GM19099 (cell line): Measurements from ENCODE around the gene IYD.

Source experiments
- POLR2A ChIP-seq: IDR thresholded peaks from 3 replicates; pipeline ENCODE4 v1.6.1; 2011; ENCODE audit warnings: low read depth; ENCODE audit not compliant: insufficient read length; ENCODE audit errors: extremely low read depth

IYD gene

DNA sequence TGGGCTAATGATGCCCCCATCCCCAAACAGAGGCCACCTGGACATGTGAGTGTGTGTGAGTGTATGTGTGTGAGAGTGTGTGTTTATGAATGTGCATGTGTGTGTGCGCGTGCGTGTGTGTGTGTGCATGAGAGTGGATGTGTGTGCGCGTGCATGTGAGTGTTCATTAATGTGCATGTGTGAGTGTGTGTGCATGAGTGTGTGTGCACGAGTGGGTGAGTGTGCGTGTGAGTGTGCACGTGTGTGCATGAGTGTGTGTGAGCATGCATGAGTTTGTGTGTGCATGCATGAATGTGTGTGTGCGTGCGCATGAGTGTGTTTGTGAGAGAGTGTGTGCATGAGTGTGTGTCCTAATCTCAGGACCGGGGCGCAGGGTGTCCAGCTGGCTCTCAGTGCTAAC is 1.3 kb downstream of the IYD start:
- no peak for TF ChIP-seq POLR2A

DNA sequence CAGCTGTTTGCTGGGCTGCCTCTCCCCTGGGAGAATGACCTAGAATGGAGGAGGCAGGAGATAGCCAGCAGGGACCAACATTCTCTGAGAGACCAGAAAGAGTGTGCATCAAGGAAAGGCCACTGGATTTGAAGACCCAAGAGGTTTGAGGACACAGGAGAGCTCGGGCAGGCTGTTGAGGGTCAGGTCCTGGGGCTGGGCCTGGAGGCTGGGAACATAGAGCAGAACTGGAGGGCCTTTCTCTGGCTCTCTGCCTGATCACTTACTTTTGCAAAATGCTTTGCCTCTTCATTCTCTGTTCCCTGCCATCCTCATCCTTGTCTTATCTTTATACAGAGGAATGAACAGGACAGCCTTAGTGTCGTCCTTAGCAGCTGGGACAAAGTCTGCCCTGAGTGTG is 2.5 kb downstream of the IYD start:
- TF ChIP-seq POLR2A = no peak

DNA sequence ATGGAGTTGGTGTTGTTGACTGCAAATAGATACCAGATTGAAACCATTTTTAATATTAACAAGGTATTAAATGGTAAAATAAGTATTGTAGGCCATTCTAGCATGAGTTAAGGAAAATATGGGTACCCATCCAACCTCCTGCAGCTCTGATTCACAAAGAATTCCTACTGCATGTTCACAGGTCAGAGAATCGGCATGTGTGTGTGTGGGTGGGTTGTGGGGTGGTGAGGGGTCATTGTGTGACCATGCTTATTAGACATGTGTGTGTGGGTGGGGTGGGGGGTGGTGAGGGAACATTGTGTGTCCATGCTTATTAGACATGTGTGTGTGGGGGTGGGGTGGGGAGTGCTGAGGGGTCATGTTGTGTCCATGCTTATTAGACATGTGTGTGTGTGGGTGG is 3.2 kb downstream of the IYD start:
- TF ChIP-seq POLR2A = no peak

DNA sequence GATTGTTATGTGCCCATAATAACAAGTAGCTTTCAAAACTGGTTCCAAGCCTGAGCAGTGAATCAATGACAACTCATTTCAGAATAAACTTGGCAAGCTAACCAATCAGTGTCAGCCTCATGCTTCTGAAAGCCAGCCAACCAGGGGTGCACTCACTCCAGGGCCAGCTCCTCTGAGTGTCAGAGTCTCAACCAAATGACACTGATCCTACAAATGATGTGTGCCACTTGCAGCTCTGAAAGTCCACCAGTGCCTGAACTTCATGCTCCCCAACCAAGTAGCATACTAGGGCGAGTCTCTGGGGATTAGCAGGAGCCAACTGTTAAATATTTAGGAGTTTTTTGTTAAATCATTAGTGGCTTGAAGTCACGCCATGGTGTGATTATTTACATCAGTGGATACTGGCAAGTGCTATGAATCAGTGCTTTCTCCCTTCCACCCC is 4.5 kb downstream of the IYD start:
- TF ChIP-seq POLR2A = no peak

DNA sequence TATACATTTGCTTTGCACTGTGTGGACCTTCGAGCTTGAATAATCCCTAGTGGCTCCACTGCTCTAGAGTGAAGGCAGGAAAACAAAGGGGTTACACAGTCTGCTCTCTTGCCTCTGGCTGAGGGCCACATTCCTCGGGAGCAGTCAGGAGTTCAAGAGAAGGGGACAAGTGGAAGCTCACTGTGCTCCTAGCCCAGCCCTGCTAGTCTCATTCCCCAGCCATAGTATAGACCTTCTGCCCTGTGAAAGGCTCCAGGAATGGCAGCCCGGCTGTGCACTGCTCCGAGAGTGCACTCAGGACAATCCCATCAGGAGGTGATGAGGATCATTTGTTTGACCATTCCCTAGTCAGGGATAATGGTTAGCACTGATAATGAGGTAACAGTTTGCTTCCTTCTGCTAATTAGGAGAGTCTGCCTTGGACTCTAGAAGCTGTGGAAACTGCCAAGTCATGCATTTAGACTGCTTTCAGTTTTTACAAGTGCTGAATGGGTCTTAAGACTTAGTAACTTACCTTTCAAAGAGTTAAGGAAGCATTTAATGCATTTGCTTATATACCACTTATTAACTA is 8.5 kb downstream of the IYD start:
- TF ChIP-seq POLR2A = no peak

DNA sequence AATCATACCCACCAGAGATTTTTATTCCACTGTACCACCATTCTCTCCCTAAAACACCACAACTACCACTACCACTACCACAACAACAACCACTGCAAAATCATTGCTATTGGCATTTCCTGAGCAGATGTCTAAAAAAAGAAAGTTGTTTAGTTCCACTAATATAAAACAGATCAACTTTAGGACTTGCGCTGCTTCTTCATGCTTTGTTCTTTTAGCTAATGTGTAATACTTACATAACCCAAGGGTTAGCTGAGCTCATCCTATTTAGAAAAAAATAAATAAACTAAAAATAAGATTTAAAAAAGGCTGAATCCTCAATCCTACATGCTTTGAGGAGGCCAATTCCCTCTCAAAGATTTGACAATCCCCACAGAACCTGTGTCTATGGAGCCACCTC is 11.4 kb downstream of the IYD start:
- TF ChIP-seq POLR2A = no peak

DNA sequence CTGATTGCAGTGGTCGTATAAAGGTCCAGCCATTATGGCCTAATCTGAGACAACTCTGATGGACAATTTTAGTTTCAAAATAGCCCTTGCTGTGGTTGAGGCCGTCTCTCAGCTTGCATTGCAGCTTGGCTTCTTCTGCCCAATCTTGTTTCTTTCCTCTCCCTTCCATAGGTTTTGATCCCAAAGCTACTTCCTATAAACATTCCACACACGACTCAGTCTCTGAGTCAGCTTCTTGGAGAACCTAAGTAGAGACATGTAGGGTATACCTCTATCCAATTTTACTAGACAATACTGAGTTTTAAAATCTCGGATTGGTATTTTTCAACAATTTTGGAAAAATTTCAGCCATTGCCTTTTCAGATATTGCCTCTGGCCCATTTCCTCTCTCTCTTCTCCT is 13.4 kb downstream of the IYD start:
- TF ChIP-seq POLR2A = no peak

DNA sequence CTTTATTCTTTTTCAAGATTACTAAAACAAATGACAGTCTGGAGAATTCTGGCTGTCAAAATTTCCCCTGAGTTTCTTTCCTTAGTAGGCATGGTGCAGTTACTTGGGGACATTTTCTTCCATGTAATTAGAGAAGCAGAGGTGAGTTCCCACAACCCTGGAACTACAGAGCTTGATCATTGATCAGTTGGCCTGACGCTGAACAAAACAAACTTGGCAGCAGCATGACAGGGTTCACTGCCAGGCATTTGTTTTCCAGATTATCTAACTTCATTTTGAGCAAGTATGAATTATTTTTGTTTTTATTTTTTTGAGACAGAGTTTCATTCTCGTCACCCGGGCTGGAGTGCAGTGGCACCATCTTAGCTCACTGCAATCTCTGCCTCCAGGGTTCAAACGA is 22.6 kb downstream of the IYD start:
- TF ChIP-seq POLR2A = no peak

DNA sequence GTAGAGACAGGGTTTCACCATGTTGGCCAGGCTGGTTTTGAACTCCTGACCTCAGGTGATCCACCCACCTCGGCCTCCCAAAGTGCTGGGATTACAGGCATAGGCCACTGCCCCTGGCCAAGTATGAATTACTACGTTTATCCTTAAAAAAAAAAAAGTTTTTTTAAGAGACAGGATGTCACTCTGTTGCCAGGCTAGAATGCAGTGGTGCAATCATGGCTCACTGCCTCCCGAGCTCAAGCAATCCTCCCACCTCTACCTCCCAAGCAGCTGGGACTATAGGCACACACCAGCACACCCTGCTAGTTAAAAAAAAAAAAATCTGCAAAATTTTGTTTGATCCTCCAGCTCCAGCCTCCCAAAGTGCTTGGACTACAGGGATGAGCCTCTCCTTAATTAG is 23.1 kb downstream of the IYD start:
- no peak for TF ChIP-seq POLR2A

DNA sequence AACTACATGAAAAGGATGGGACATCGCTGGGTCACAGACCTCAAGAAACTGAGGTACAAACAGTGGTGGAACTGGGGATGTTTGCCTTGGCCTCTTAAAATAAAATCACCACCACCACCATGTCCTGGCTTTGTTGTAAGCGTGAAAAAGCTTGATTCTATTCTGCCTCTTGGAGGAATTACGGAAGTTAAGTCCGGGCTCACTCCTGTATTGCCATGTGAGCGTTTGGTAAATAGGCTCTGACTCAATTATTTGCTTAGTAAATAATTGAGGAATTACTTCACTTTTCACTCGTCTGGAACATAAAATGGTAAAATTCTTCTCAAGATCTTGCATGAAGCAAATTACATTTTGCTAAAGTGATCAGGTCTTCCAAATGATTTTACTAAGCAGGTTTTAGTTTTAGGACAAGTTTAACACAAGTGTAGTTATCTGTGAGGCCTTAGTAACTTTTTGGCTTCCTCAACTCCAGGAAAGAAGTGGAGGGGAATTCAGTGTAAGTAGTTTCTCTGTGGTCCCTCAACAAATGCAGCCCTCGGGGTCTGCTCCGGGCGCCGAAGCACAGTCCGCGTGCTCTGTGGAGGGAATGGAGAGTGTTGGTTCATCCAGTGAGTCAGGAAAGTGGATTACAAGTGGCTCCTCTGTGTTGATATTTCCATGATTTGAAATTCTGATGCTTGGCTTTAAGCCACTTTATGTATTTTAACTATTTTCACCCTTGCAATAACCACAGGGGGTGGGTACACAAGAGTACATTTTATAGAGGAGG is 23.8 kb downstream of the IYD start:
- TF ChIP-seq POLR2A = no peak

DNA sequence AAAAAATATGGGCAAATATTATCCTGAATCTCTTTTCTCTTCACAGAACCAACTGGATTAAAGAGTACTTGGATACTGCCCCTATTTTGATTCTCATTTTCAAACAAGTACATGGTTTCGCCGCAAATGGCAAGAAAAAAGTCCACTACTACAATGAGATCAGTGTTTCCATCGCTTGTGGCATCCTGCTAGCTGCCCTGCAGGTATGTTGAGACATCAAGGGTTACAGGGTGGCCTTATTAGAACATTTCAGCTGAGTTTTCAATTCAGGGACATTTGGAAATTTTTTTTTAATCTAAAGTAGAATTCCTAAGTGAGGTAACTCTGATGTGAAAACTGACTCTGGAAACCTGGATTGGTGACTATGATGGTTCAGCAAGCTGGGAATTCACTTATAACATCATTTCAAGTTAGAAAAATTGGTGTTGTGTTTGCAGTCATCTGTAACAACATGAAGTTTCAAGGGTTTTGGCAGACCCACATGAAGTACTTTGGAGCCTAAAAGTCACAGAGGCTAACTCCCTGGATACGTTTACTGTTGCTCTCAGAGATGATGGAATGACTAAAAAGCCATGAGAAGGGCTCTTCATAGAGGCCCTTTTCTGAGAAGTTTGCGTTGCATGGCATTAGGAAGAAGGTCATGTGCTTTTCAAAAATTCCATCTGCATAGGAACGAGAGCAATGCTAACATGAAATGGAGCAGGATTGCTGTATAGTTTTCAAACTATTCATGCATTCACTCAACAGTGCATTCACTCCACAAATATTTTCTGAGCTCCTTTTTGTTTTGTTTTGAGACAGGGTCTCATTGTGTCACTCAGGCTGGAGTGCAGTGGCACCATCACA is 25.5 kb downstream of the IYD start:
- TF ChIP-seq POLR2A = no peak

DNA sequence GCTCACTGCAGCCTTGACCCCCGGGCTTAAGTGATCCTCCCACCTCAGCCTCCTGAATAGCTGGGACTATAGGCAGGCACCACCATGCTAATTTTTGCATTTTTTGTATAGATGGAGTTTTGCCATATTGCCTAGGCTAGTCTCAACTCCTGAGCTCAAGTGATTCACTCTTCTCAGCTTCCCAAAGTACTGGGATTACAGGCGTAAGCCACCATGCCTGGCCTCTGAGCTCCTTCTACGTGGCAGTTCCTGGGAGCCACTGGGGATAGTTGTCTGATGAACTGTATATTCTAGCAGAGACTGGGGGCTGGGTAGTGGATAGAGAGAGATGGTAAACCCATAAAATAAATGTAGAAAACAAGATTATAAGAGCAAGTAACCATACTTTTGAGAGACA is 26.1 kb downstream of the IYD start:
- TF ChIP-seq POLR2A = no peak

DNA sequence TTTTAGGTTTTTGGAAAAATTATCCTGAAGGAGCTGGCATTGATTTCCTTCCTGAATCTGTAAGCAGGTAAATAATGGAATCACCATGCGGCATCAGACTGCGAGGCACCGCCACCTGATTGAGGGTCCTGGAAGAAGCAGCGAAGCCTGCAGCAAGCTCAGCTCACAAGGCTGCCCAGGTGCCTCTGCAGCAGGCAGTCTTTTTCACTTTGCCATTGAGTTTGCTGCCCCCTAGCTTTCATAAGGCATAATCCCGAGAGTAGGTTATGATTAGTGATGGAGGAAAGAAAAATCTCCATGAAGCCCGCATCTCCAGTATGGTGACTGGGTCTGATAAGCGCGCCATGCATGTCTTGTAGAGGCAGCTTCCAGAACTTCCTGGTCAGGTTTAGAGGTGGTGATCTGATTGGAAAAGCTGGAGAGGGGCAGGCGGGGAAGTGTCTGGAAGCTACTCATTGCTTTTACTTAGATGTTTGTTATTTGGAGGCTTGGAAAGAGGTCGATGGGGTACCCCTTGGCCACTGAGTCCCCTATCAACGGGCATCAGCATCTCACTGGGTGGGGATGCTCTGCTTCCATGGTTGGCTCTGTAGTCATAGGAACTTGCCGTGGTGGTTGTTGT is 26.7 kb downstream of the IYD start:
- TF ChIP-seq POLR2A = no peak

DNA sequence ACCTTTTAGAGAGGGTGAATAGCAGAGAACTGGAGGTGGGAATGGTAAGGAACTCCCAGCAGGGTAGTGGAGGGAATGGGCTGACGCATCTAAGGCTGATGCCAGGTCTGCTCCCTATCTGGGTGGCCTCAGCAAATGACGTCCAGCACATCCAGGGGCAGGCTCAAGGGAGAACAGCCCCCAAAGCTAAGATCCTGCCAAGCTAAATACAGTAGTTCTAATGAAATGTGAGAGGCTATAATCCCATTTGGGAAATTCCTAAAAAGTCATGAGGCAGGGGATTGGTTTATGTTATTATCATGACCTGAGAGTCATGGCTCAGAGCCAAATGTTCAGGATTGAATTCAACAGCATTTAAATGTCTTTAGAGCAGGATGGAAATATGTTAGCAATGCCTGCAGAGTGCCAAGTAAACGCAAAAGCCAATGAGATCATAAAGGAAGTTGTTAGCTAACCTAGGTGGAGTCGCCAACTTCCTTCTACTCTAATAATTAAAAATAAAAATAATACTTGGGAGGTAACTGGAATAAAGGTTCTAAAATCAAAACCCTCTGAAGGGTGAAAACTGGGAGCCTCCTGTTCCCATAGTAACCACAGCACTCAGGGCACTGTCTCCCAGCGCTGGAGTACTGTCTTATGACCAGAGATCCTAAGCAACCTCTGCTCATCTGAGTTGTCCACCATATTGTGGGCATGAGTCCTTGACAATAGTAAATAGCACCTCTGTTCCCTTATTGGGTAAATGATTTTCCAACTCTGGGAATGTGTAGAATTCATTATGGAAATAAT is 34.8 kb downstream of the IYD start:
- no peak for TF ChIP-seq POLR2A

DNA sequence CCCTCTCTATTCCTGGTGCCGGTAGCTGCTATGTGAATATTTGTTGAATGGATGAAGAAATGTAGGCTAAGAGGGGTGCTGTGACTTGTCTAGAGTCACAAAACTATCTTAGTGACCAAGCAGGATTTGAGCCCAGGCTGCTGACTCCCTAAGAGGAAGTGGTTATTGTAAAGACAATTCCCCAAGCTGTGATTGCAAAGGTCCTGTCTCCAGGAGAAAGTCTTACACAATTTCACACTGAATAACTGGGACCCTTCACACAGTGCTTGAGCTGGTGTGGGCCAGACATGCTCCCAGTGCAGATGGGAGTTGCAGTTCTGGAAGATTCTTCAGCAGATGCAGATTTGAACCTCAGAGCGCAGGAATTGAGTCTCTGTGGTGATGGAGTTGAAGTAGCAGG is 38.1 kb downstream of the IYD start:
- no peak for TF ChIP-seq POLR2A
